A549 (cell line): ENCODE measurements around the gene THBS3. TPM values are rescaled to one million over a fixed set of nuclear protein-coding genes. Genes with fewer than 3 reads are reported as not detected.

Experiments used
- ATAC-seq, 2 experiments: fragments of 200-7000 bp in 1 of 2; fragments of >200 bp in 1 of 2; cut with Nextera tagmentation in 1 of 2; cut with Tn5 transposase in 1 of 2; 3 replicates each; pipeline versions ENCODE4 v1.8.0 to v1.9.1; 2018 to 2020; ENCODE audit warnings: mild to moderate bottlenecking in 1 of 2, moderate library complexity in 1 of 2
- CTCF ChIA-PET: fragments of 300-600 bp; sonication (Branson Sonifier 250); formaldehyde crosslinking; extraction: SDS; loops from one replicate; lab custom pipeline; 2021; ENCODE audit warnings: antibody characterized with exemption, inconsistent platforms; lab: Yijun Ruan, JAX
- POLR2A ChIA-PET: fragments of 350-600 bp; formaldehyde crosslinking; extraction: SDS; loops from one replicate; lab custom pipeline; 2021; ENCODE audit warnings: antibody characterized with exemption, inconsistent platforms; lab: Yijun Ruan, JAX
- DNase-seq, 2 experiments: peaks; one replicate each; pipeline versions ENCODE4 v3.0.0 to v3.0.0-alpha.2; 2011 to 2016; ENCODE audit warnings: low read depth in 1 of 2, low spot score in 1 of 2
- FAIRE-seq: peaks from 2 replicates; lab custom pipeline; 2011; peaks lifted over from hg19 to GRCh38; lab: Jason Lieb, UNC
- H3K27ac ChIP-seq, 2 experiments: fragments of >200 bp; sonication (Bioruptor Twin); formaldehyde crosslinking; 3 replicates each; pipeline ENCODE4 v1.5.1; 2016 to 2017
- H3K4me1 ChIP-seq: fragments of >200 bp; sonication (Bioruptor Twin); formaldehyde crosslinking; 3 replicates; pipeline ENCODE4 v1.6.1; 2016
- H3K4me2 ChIP-seq: fragments of >200 bp; sonication (Bioruptor Twin); formaldehyde crosslinking; 3 replicates; pipeline ENCODE4 v1.6.1; 2016
- H3K4me3 ChIP-seq: fragments of >200 bp; sonication (Bioruptor Twin); formaldehyde crosslinking; 3 replicates; pipeline ENCODE4 v1.5.1; 2016
- H3K9me3 ChIP-seq: fragments of >200 bp; sonication (Bioruptor Twin); formaldehyde crosslinking; 3 replicates; pipeline ENCODE4 v1.6.1; 2016
- CBX2 ChIP-seq: fragments of 200-600 bp; sonication (generic); IDR thresholded peaks from 2 replicates; pipeline ENCODE4 v1.6.1; 2016; ENCODE audit warnings: low read depth, mild to moderate bottlenecking, borderline replicate concordance
- CHD2 ChIP-seq: fragments of 150-350 bp; IDR thresholded peaks from 2 replicates; pipeline ENCODE4 v1.6.1; 2014; ENCODE audit warnings: low read length; ENCODE audit not compliant: partially characterized antibody
- E2F6 ChIP-seq: IDR thresholded peaks from 2 replicates; pipeline ENCODE4 v1.6.1; 2012; ENCODE audit warnings: low read depth, borderline replicate concordance
- EHF ChIP-seq: fragments of 250-450 bp; sonication (Bioruptor Pico); IDR thresholded peaks from 2 replicates; pipeline ENCODE4 v1.5.0; 2020; ENCODE audit warnings: mild to moderate bottlenecking
- EHMT2 ChIP-seq: fragments of 200-600 bp; sonication (generic); IDR thresholded peaks from 2 replicates; pipeline ENCODE4 v1.6.1; 2016; ENCODE audit warnings: antibody characterized with exemption, low read depth, mild to moderate bottlenecking, moderate library complexity
- EP300 ChIP-seq, 2 experiments: fragments of >200 bp; sonication (Bioruptor Twin); formaldehyde crosslinking; IDR thresholded peaks; 2 replicates in 1 of 2; 3 replicates in 1 of 2; pipeline ENCODE4 v1.6.1; 2016 to 2017
- ESRRA ChIP-seq: fragments of 150-350 bp; IDR thresholded peaks from 2 replicates; pipeline ENCODE4 v1.6.1; 2014; ENCODE audit warnings: mild to moderate bottlenecking, low read length, borderline replicate concordance
- FOSB ChIP-seq: fragments of 250-450 bp; sonication (Bioruptor Pico); IDR thresholded peaks from 2 replicates; pipeline ENCODE4 v1.5.0; 2020; ENCODE audit warnings: mild to moderate bottlenecking, moderate library complexity
- FOXS1 ChIP-seq: fragments of 250-450 bp; sonication (Bioruptor Pico); IDR thresholded peaks from 2 replicates; pipeline ENCODE4 v1.5.0; 2020; ENCODE audit warnings: mild to moderate bottlenecking, moderate library complexity
- GATA3 ChIP-seq: IDR thresholded peaks from 2 replicates; pipeline ENCODE4 v1.6.1; 2012; ENCODE audit warnings: borderline replicate concordance
- HEYL ChIP-seq: fragments of 250-450 bp; sonication (Bioruptor Pico); IDR thresholded peaks from 2 replicates; pipeline ENCODE4 v1.8.0; 2021; ENCODE audit warnings: mild to moderate bottlenecking, moderate library complexity
- HOXA7 ChIP-seq: fragments of 250-450 bp; sonication (Bioruptor Pico); IDR thresholded peaks from 2 replicates; pipeline ENCODE4 v1.5.0; 2020; ENCODE audit warnings: mild to moderate bottlenecking, moderate library complexity
- HOXB13 ChIP-seq: fragments of 250-450 bp; sonication (Bioruptor Pico); IDR thresholded peaks from 2 replicates; pipeline ENCODE4 v1.5.0; 2020; ENCODE audit warnings: low read depth, mild to moderate bottlenecking, moderate library complexity
- HOXB5 ChIP-seq: fragments of 250-450 bp; sonication (Bioruptor Pico); IDR thresholded peaks from 2 replicates; pipeline ENCODE4 v1.5.0; 2020; ENCODE audit warnings: mild to moderate bottlenecking, moderate library complexity
- JUN ChIP-seq, 2 experiments: fragments of >200 bp; sonication (Bioruptor Twin); formaldehyde crosslinking; IDR thresholded peaks; 2 replicates in 1 of 2; 3 replicates in 1 of 2; pipeline ENCODE4 v1.6.1; 2016 to 2017
- KDM1A ChIP-seq: fragments of 200-600 bp; sonication (generic); IDR thresholded peaks from 2 replicates; pipeline ENCODE4 v1.6.1; 2016; ENCODE audit warnings: low read depth, mild to moderate bottlenecking
- KDM5A ChIP-seq: fragments of 200-600 bp; sonication (generic); IDR thresholded peaks from 2 replicates; pipeline ENCODE4 v1.6.1; 2016; ENCODE audit warnings: antibody characterized with exemption, mild to moderate bottlenecking
- MYC ChIP-seq: IDR thresholded peaks from 2 replicates; pipeline ENCODE4 v1.6.1; 2012; ENCODE audit warnings: mild to moderate bottlenecking, inconsistent platforms, low read length, improper control_type of control experiment, borderline replicate concordance
- NFE2L2 ChIP-seq: fragments of 150-350 bp; conservative IDR thresholded peaks from 2 replicates; pipeline ENCODE4 v1.6.1; 2014; ENCODE audit warnings: low read length
- PHF8 ChIP-seq: fragments of 200-600 bp; sonication (generic); IDR thresholded peaks from 2 replicates; pipeline ENCODE4 v1.6.1; 2016; ENCODE audit warnings: low read depth, mild to moderate bottlenecking, antibody characterized with exemption, moderate library complexity, borderline replicate concordance
- POLR2A ChIP-seq: IDR thresholded peaks from 2 replicates; pipeline ENCODE4 v1.6.1; 2012; ENCODE audit warnings: mild to moderate bottlenecking, low read length
- RARB ChIP-seq: fragments of 250-450 bp; sonication (Bioruptor Pico); IDR thresholded peaks from 2 replicates; pipeline ENCODE4 v1.8.0; 2021; ENCODE audit warnings: mild to moderate bottlenecking, moderate library complexity
- RCOR1 ChIP-seq: fragments of 150-350 bp; IDR thresholded peaks from 2 replicates; pipeline ENCODE4 v1.6.1; 2014; ENCODE audit warnings: antibody characterized with exemption, low read length, low read depth
- RFX5 ChIP-seq: fragments of 450-650 bp; IDR thresholded peaks from 2 replicates; pipeline ENCODE4 v1.7.1; 2014; ENCODE audit warnings: antibody characterized with exemption, mild to moderate bottlenecking, moderate library complexity
- RNF2 ChIP-seq: fragments of 200-600 bp; sonication (generic); IDR thresholded peaks from 2 replicates; pipeline ENCODE4 v1.6.1; 2016; ENCODE audit warnings: low read depth, mild to moderate bottlenecking, antibody characterized with exemption, moderate library complexity, borderline replicate concordance
- TFCP2L1 ChIP-seq: fragments of 250-450 bp; sonication (Bioruptor Pico); IDR thresholded peaks from 2 replicates; pipeline ENCODE4 v1.5.0; 2021; ENCODE audit warnings: mild to moderate bottlenecking
- TP53 ChIP-seq: fragments of 250-450 bp; sonication (Bioruptor Pico); IDR thresholded peaks from 2 replicates; pipeline ENCODE4 v1.5.0; 2021; ENCODE audit warnings: mild to moderate bottlenecking, moderate library complexity
- WGBS: methylation state at CpG from one replicate; pipeline ENCODE4 v1.1.6; 2017; ENCODE audit errors: missing lambda C conversion rate; 5-methylcytosine and 5-hydroxymethylcytosine counted together
- polyA plus RNA-seq, 4 experiments: library from polyadenylated mRNA; depleted of rRNA in 3 of 4; stranded (reverse); fragments of >200 nt; fragmentation: RNase III in 1 of 4; extraction: RNeasy Plus Mini Kit Qiagen cat#74134 plus additional on column Dnase treatment in 1 of 4; gene quantifications; 2 replicates in 3 of 4; 3 replicates in 1 of 4; pipeline ENCODE4 v1.2.3, GENCODE V29; 2011 to 2017
- TF ChIP-seq, protein P1 (sequence below): fragments of 250-450 bp; sonication (Bioruptor Pico); IDR thresholded peaks from 2 replicates; pipeline ENCODE4 v1.5.0; 2020; ENCODE audit warnings: low read depth, mild to moderate bottlenecking, moderate library complexity
- TF ChIP-seq, protein P2 (sequence below): fragments of >200 bp; sonication (Bioruptor Twin); formaldehyde crosslinking; IDR thresholded peaks from 3 replicates; pipeline ENCODE4 v1.6.1; 2016
- TF ChIP-seq, protein P3 (sequence below): fragments of 250-450 bp; sonication (Bioruptor Pico); IDR thresholded peaks from 2 replicates; pipeline ENCODE4 v1.5.0; 2021; ENCODE audit warnings: mild to moderate bottlenecking, moderate library complexity, borderline replicate concordance
- TF ChIP-seq, protein P4 (sequence below): IDR thresholded peaks from 2 replicates; pipeline ENCODE4 v1.6.1; 2012

Gene THBS3
- polyA plus RNA-seq, 2 of the 4 experiments (the other 2 are of a cell fraction), result 12.1 to 13.8 TPM

DNA sequence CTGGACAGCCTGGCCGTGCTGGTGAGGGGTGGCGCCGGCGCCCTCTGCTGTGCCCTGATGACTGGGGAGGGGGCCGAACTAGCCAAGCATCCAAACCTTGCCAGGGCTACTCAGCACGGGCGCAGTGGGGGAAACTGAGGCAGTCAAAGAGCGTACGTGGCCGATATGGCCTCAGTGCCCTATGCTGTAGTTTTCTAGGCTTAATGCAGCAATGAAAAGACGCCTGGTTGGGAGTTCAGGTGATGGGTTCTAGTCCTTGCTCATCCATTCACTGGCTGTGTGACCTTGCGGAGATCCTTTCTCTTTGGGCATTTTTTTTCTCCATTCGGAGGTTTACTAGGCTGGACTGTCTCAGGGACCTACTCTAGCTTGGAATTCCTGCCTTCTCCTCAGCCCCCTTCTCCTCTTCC lies 1.6 kb upstream of the THBS3 start:
- ChIA-PET POLR2A (interaction anchor here (0.7 to 3.2 kb wide), 5 partner anchors 15 to 101 kb away, joined by 3 to 40 read pairs (median 4); no protein-coding TSS in a partner anchor), CTCF (interaction anchor here (1.0 to 7.6 kb wide), 6 partner anchors 10 to 118 kb away, joined by 3 to 96 read pairs (median 16); no protein-coding TSS in a partner anchor)
- peak overlapping the region; percentile 97 to 99 for H3K27ac ChIP-seq
- peak overlapping the region; percentile 98 for H3K4me2 ChIP-seq
- TF ChIP-seq TFCP2L1 (CRISPR knock-in tag) (0 out of 2 replicates have a peak, but pooled peaks have one; percentile 35), TP53 (CRISPR knock-in tag) (0 out of 2 replicates have a peak, but pooled peaks have one; percentile 28), RCOR1 (no peak), RFX5 (no peak), EHMT2 (no peak), POLR2A (no peak), PHF8 (0 out of 2 replicates have a peak, but pooled peaks have one; percentile 54), KDM5A (peak; percentile 96)
- TF ChIP-seq, all 56 proteins: peak for 4
- ATAC-seq (no peak), DNase-seq (no peak), FAIRE-seq (no peak)
- H3K9me3 ChIP-seq, result no peaks in the 10 kb centered on the region
- 4% methylated on average over 11 of the region's 13 CpGs for WGBS
- peaks cover 23% of the 10 kb centered on the region for H3K4me1 ChIP-seq
- peak overlapping the region; percentile 90 for H3K4me3 ChIP-seq

DNA sequence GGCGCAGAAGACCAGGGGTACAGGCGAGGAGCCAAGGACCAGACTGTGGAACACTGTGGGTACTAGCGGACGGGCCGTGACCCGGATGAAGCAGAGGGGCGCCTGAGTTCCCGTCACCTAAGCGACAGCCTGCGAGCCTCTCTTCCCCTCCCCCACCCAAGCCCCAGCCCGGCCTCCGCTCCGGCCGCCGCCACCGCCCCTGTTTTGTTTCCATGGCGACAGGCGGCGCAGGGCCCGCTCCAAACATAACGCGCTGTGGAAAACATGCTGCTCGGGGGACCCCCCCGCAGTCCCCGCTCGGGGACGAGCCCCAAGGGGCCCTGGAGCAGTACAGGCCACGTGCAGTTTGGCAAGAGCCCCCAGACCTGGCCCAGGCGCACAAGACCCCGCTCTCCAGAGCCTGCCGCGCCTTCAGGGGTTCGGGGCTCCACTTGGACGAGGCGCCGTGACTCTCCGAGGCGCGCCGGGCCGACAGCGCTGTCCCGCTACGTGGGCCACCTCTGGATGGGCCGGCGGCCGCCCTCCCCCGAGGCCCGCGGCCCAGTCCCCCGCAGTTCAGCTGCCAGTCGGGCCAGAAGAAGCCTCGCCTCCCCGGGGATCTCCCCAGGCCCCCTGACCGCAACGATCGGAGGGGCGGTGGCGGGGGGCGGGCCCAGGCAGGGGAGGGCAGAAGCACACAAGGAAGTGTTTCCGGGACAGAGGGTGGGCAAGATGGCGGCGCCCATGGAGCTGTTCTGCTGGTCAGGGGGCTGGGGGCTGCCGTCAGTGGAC lies 1.0 kb upstream of the THBS3 start, which contains the start of gene MTX1:
MTX1 (plus strand) TSS at position 155 of the 771 bp plus-strand sequence; CDS start at position 265, 110 bp downstream.
- TF ChIP-seq FOSB, result peak; percentile 67; the same call in 1 of the 2 replicates
- TF ChIP-seq EP300 (IDR thresholded peaks at IDR 0.05), result no peak; a peak in 1 of 5 replicates
- TF ChIP-seq ESRRA, result no peak
- TF ChIP-seq NFE2L2, result no peak
- TF ChIP-seq PHF8, result peak; percentile 73; the same call in 1 of the 2 replicates
- TF ChIP-seq EHMT2, result no peak
- peak; percentile 52 for TF ChIP-seq POLR2A
- no peak for TF ChIP-seq RARB (CRISPR knock-in tag)
- TF ChIP-seq, protein P1, sequence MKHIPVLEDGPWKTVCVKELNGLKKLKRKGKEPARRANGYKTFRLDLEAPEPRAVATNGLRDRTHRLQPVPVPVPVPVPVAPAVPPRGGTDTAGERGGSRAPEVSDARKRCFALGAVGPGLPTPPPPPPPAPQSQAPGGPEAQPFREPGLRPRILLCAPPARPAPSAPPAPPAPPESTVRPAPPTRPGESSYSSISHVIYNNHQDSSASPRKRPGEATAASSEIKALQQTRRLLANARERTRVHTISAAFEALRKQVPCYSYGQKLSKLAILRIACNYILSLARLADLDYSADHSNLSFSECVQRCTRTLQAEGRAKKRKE, result peak; percentile 47; the same call in 1 of the 2 replicates
- peak; percentile 40 for TF ChIP-seq CHD2
- TF ChIP-seq, protein P2, sequence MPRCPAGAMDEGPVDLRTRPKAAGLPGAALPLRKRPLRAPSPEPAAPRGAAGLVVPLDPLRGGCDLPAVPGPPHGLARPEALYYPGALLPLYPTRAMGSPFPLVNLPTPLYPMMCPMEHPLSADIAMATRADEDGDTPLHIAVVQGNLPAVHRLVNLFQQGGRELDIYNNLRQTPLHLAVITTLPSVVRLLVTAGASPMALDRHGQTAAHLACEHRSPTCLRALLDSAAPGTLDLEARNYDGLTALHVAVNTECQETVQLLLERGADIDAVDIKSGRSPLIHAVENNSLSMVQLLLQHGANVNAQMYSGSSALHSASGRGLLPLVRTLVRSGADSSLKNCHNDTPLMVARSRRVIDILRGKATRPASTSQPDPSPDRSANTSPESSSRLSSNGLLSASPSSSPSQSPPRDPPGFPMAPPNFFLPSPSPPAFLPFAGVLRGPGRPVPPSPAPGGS, result peak; percentile 62; the same call in 1 of the 3 replicates
- 0 out of 2 replicates have a peak, but pooled peaks have one; percentile 41 for TF ChIP-seq RNF2
- TF ChIP-seq HOXB13, result 0 out of 2 replicates have a peak, but pooled peaks have one; percentile 35
- TF ChIP-seq HOXB5 (CRISPR knock-in tag), result 0 out of 2 replicates have a peak, but pooled peaks have one; percentile 71
- TF ChIP-seq EHF, result 0 out of 2 replicates have a peak, but pooled peaks have one; percentile 49
- no peak for TF ChIP-seq HOXA7 (CRISPR knock-in tag)
- TF ChIP-seq E2F6, result peak; percentile 65
- TF ChIP-seq CBX2, result no peak
- TF ChIP-seq JUN (IDR thresholded peaks at IDR 0.05), result peak; percentile 11 to 80; a peak in 3 of 5 replicates
- TF ChIP-seq MYC, result peak; percentile 84
- no peak for TF ChIP-seq HEYL (CRISPR knock-in tag)
- TF ChIP-seq, protein P3, sequence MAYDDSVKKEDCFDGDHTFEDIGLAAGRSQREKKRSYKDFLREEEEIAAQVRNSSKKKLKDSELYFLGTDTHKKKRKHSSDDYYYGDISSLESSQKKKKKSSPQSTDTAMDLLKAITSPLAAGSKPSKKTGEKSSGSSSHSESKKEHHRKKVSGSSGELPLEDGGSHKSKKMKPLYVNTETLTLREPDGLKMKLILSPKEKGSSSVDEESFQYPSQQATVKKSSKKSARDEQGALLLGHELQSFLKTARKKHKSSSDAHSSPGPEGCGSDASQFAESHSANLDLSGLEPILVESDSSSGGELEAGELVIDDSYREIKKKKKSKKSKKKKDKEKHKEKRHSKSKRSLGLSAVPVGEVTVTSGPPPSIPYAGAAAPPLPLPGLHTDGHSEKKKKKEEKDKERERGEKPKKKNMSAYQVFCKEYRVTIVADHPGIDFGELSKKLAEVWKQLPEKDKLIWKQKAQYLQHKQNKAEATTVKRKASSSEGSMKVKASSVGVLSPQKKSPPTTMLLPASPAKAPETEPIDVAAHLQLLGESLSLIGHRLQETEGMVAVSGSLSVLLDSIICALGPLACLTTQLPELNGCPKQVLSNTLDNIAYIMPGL (CRISPR knock-in tag), result no peak
- TF ChIP-seq GATA3, result no peak
- no peak for TF ChIP-seq KDM1A
- 0 out of 2 replicates have a peak, but pooled peaks have one; percentile 12 for TF ChIP-seq TFCP2L1 (CRISPR knock-in tag)
- TF ChIP-seq, protein P4, sequence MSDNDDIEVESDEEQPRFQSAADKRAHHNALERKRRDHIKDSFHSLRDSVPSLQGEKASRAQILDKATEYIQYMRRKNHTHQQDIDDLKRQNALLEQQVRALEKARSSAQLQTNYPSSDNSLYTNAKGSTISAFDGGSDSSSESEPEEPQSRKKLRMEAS, result peak; percentile 59
- 0 out of 2 replicates have a peak, but pooled peaks have one; percentile 37 for TF ChIP-seq FOXS1 (CRISPR knock-in tag)
- Histone ChIP-seq H3K4me2 (peak within 1 kb of the TSS; percentile 98), H3K27ac (peak within 1 kb of the TSS; percentile 97 to 99), H3K4me3 (peak within 1 kb of the TSS; percentile 90), H3K9me3 (no peaks in the 10 kb centered on the region), H3K4me1 (peaks cover 23% of the 10 kb centered on the region)
- 3% methylated on average over 6 of the region's 64 CpGs for WGBS
- POLR2A ChIA-PET, result interaction anchor here (1.0 to 3.2 kb wide), 4 partner anchors 15 to 42 kb away, joined by 4 to 40 read pairs (median 7); no protein-coding TSS in a partner anchor
- FAIRE-seq, result no peak
- ATAC-seq, result peak; percentile 75 to 87
- peak; percentile 76 to 84 for DNase-seq
- CTCF ChIA-PET, result interaction anchor here (0.9 to 11.7 kb wide), 9 partner anchors 11 to 384 kb away, joined by 3 to 102 read pairs (median 14); partner anchors contain the start of gene KRTCAP2
